Hematopoietic multipotent progenitor cell treated with erythropoietin and hydrocortisone succinate and interleukin-3 and kit ligand, for 4 days (in vitro differentiated cells): ENCODE data around the gene KPNA1.
"Not testable (repeated sequence)": the region's sequence is repeated elsewhere in the genome, so short reads cannot be mapped to it uniquely, and the experiment has no call there.

Experiments used
- DNase-seq: peaks from one replicate; pipeline ENCODE4 v3.0.0-alpha.2; 2015

KPNA1 gene

GRCh38 chr3:122469659-122470058 is 45.1 kb downstream of the KPNA1 start:
- DNase-seq = no peak

GRCh38 chr3:122468896-122469533 is 45.7 kb downstream of the KPNA1 start:
- no peak for DNase-seq

- DNase-seq = no peak
These were observed 48.0 kb downstream of the KPNA1 start for GRCh38 chr3:122466701-122467240.

GRCh38 chr3:122464659-122465058 is 50.1 kb downstream of the KPNA1 start:
- no peak for DNase-seq

GRCh38 chr3:122462406-122462805 is 52.3 kb downstream of the KPNA1 start:
- DNase-seq = peak; percentile 49

GRCh38 chr3:122461806-122462205 is 52.9 kb downstream of the KPNA1 start:
- no peak for DNase-seq

GRCh38 chr3:122458992-122459391 is 55.7 kb downstream of the KPNA1 start:
- peak; percentile 74 for DNase-seq

- DNase-seq = no peak
These were observed 57.0 kb downstream of the KPNA1 start for GRCh38 chr3:122457706-122458105.

- no peak for DNase-seq
These were observed 58.7 kb downstream of the KPNA1 start for GRCh38 chr3:122456074-122456473.

GRCh38 chr3:122451371-122451770 is 63.4 kb downstream of the KPNA1 start:
- DNase-seq = no peak

- DNase-seq = not testable (repeated sequence)
These were observed 66.5 kb downstream of the KPNA1 start for GRCh38 chr3:122448218-122448617.

GRCh38 chr3:122444491-122444887 is 70.2 kb downstream of the KPNA1 start:
- not testable (repeated sequence) for DNase-seq

- DNase-seq = not testable (repeated sequence)
These were observed 70.8 kb downstream of the KPNA1 start for GRCh38 chr3:122443762-122444490.

GRCh38 chr3:122443090-122443489 is 71.6 kb downstream of the KPNA1 start:
- DNase-seq = no peak

- no peak for DNase-seq
These were observed 78.8 kb downstream of the KPNA1 start for GRCh38 chr3:122435950-122436349.

GRCh38 chr3:122430371-122430770 is 84.4 kb downstream of the KPNA1 start:
- peak; percentile 60 for DNase-seq

GRCh38 chr3:122427857-122428471 is 86.8 kb downstream of the KPNA1 start:
- DNase-seq = no peak

- DNase-seq = no peak
These were observed 92.9 kb downstream of the KPNA1 start for GRCh38 chr3:122421836-122422235.

GRCh38 chr3:122421101-122421500 is 93.6 kb downstream of the KPNA1 start:
- no peak for DNase-seq

GRCh38 chr3:122416966-122417365 is 97.8 kb downstream of the KPNA1 start:
- no peak for DNase-seq

GRCh38 chr3:122415762-122416654 is 98.7 kb downstream of the KPNA1 start, which contains the start of gene WDR5B:
TSS of gene WDR5B (minus strand) at chr3:122416062. CDS start at chr3:122415528, 534 bp downstream.
- DNase-seq = peak; percentile 99

- peak; percentile 80 for DNase-seq
These were observed 99.5 kb downstream of the KPNA1 start for GRCh38 chr3:122415104-122415744.
